Activated T-helper 17 cell treated with anti-CD3 and anti-CD28 coated beads, Interleukin-2, amount 50 U/mL, for 72 hours (primary cell): ENCODE results near the gene TRAPPC11. TPM values are rescaled to one million over a fixed set of nuclear protein-coding genes. Genes with fewer than 3 reads are reported as not detected.

Source experiments
- ATAC-seq: fragments of 150-1000 bp; cut with Tn5 transposase; replicated peaks from 2 replicates; pipeline ENCODE4 v1.10.0; 2021; ENCODE audit warnings: mild to moderate bottlenecking, moderate library complexity
- H3K27ac Mint-ChIP-seq: one replicate; pipeline ENCODE4 v1.8.0; 2022; ENCODE audit warnings: mixed read lengths
- H3K27me3 Mint-ChIP-seq: one replicate; pipeline ENCODE4 v1.8.0; 2022; ENCODE audit warnings: mixed read lengths
- H3K36me3 Mint-ChIP-seq: one replicate; pipeline ENCODE4 v1.8.0; 2022; ENCODE audit warnings: low read depth, mild to moderate bottlenecking, mixed read lengths
- H3K4me1 Mint-ChIP-seq: one replicate; pipeline ENCODE4 v1.8.0; 2022; ENCODE audit warnings: mixed read lengths
- H3K4me3 Mint-ChIP-seq: one replicate; pipeline ENCODE4 v1.8.0; 2022; ENCODE audit warnings: mild to moderate bottlenecking, mixed read lengths
- H3K9me3 Mint-ChIP-seq: one replicate; pipeline ENCODE4 v1.8.0; 2022; ENCODE audit warnings: mixed read lengths
- total RNA-seq, 2 donors: library from RNA; stranded (reverse); gene quantifications; one replicate each; pipeline ENCODE4 v1.2.3, GENCODE V29; 2022

Gene TRAPPC11
- total RNA-seq, 2 donors from 2014 or later: 22.0 to 25.6 TPM

DNA sequence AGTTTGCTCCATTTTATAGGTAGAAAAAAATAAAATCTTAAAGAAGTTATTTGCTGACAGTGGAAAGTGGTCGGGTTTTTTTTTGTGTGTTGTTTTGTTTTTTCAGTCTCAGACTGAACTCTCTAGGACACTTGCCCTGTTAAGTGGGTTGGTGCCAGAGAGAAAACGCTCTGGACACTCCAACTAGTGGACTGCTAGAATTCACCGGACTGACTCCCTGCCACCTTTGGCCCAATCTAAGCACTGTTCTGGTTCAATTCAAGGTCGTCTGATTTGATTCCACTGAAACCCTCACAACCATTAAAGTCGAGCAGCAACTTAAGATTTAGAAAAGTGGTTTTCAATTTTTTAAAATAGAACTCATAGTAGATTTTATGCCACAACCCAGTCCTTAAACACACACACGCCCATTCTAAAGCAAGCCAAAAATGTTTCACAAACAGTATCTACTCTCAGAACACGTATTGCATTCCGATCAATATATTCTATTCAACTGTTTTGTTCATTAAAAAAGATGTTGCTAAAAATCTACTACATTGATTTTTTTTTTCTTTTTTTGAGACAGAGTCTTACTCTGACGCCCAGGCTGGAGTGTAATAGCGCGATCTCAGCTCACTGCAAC is 27.4 kb upstream of the TRAPPC11 start:
- no peaks in the 10 kb centered on the region for H3K36me3 Mint-ChIP-seq
- no peaks in the 10 kb centered on the region for H3K9me3 Mint-ChIP-seq
- H3K27ac Mint-ChIP-seq: no peak overlapping the region
- ATAC-seq: no peak
- H3K4me1 Mint-ChIP-seq: no peaks in the 10 kb centered on the region
- no peak overlapping the region for H3K4me3 Mint-ChIP-seq
- no peaks in the 10 kb centered on the region for H3K27me3 Mint-ChIP-seq

DNA sequence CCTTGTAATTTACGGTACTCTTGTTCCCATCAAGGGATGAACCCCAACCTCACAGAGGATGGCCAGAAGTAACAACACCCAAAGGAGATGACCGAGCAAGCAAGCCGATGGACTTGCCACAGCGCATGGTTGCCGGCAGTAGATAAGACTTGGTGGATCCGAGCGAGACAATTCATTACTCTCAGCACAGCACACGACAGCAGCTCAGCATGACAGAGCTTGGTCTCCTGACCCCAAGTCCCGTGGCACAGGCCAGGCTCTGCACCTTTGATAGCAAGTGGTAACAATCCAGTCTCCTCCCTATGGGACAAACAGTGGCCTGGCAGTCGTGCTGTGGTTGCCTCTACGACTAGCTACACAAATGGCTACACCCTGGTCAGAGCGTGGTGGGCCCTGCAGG is 26.4 kb upstream of the TRAPPC11 start:
- H3K4me1 Mint-ChIP-seq: peaks cover 5% of the 10 kb centered on the region
- H3K27me3 Mint-ChIP-seq: no peaks in the 10 kb centered on the region
- no peak overlapping the region for H3K27ac Mint-ChIP-seq
- no peak for ATAC-seq
- H3K4me3 Mint-ChIP-seq: no peak overlapping the region
- H3K36me3 Mint-ChIP-seq: no peaks in the 10 kb centered on the region
- H3K9me3 Mint-ChIP-seq: no peaks in the 10 kb centered on the region

DNA sequence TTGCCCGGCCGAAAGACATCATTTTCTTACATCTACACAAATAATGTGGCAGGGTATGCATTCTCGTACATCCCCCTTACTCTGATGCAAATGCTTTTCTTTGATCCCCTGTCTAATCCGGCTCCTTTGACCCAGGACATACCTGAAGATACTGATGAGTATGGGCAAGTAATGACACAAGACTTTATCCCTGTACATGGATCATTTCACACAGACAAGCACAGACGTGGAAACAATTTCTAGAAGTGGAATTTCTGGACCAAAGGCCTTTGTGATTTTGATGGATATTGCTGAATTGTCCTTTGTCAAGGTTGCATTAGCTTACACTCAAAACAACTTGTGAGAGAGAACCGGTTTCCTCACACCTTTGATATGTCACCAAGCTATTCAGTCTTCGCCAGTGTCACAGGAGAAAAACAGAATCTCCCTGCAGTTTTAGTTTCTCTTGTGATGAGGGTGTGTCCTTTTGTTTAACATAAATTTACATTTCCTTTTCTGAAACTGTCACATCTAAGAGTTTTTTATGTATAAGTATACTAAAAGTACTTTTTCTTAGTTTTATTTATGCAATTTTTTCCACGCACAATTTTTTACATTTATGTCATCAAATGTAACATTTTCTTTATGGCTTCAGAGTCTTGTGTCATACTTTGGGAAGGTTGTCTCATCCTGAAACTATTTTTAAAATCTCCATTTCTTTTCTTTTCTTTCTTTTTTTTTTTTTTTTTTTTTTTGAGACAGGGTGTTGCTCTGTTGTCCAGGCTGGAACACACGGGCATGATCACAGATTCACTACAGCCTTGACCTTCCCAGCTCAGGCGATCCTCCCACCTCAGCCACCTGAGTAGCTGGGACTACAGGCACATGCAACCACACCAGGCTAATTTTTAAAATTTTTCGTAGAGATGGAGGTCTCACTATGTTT is 25.4 kb upstream of the TRAPPC11 start:
- no peaks in the 10 kb centered on the region for H3K9me3 Mint-ChIP-seq
- peaks cover 5% of the 10 kb centered on the region for H3K4me1 Mint-ChIP-seq
- H3K27ac Mint-ChIP-seq: no peak overlapping the region
- H3K27me3 Mint-ChIP-seq: no peaks in the 10 kb centered on the region
- no peaks in the 10 kb centered on the region for H3K36me3 Mint-ChIP-seq
- H3K4me3 Mint-ChIP-seq: no peak overlapping the region
- peak; percentile 61 for ATAC-seq

DNA sequence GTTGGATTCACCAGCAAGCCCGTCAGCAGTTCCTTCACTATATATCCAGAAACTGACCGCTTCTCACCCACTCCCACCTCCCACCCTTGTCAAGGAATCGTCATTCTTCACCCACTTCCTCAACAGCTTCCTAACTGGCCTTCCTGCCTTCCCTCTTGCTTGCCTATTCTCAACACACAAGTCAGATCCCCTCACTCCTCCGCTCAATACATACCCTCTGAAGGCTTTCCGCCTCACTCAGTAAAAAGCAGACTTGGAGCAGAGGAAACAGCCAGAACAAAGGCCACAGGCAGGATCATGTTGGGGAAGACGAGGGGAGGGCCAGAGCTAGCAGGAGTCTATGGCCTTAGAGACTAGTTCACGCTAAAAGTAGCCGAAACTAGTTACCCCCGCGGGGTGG is 23.8 kb upstream of the TRAPPC11 start:
- peaks cover 5% of the 10 kb centered on the region for H3K4me1 Mint-ChIP-seq
- no peaks in the 10 kb centered on the region for H3K36me3 Mint-ChIP-seq
- ATAC-seq: no peak
- no peaks in the 10 kb centered on the region for H3K27me3 Mint-ChIP-seq
- no peaks in the 10 kb centered on the region for H3K9me3 Mint-ChIP-seq
- H3K27ac Mint-ChIP-seq: no peak overlapping the region
- H3K4me3 Mint-ChIP-seq: no peak overlapping the region

DNA sequence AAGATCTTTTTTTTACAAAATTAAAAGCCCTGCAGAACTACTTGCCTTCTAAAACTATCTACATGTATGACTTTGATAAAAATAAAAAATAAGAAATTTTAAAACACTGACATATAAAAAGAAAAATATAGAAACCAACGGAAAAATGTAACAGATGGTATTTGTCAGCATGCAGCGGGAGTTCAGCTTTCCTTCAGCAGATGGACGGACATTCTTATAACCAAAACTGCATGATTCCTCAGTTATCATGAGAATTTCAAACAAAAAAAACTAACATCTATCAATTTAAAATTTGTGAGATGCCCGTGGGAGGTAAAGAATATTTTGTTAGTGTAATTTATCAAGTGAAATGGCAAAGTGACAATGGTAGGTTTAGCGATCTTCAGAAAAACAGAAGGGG is 23.4 kb upstream of the TRAPPC11 start:
- Mint-ChIP-seq H3K4me3 (no peak overlapping the region), H3K27ac (no peak overlapping the region), H3K27me3 (no peaks in the 10 kb centered on the region), H3K9me3 (no peaks in the 10 kb centered on the region), H3K4me1 (peaks cover 5% of the 10 kb centered on the region), H3K36me3 (peaks cover under 1% of the 10 kb centered on the region)
- no peak for ATAC-seq

DNA sequence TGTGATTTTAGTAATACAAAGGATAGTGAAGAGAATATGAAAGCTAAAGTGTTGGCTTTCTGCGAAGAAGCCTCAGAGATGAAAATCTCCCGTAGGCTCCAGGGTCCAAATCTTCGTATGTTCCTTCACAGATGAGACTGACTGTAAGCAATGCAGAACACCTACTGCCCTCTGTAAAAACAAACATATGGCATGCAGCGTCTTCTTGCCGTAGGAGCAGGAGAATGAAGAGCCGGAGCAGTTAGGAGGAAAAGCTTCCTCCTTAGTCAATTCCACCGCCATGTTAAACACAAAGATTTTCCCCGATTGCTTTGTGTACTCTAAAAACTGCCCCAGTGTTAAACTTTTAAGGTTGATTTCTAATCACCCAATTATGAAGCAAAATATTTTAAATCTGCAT is 22.6 kb upstream of the TRAPPC11 start:
- peaks cover 8% of the 10 kb centered on the region for H3K36me3 Mint-ChIP-seq
- no peaks in the 10 kb centered on the region for H3K9me3 Mint-ChIP-seq
- no peaks in the 10 kb centered on the region for H3K27me3 Mint-ChIP-seq
- H3K27ac Mint-ChIP-seq: no peak overlapping the region
- peaks cover 5% of the 10 kb centered on the region for H3K4me1 Mint-ChIP-seq
- H3K4me3 Mint-ChIP-seq: no peak overlapping the region
- no peak for ATAC-seq

DNA sequence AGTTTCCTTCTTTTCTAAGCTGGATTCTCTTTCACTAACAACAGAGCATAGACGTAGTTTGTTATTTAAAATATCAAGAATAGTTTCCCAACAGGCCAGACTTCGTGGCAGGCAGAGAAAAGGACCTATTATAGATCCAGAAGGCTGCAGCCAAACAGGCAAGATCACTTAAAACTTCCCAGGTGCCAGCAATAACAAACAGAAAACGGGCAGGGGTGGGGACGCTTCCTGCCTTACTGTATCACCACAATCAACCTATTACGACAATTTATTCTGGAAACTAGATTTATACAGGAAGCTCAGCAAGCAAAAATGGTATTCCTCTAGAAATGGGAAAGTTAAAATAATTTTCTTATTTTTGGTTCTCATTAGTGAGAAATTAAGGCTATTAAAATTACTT is 22.2 kb upstream of the TRAPPC11 start:
- Mint-ChIP-seq H3K27me3 (no peaks in the 10 kb centered on the region), H3K9me3 (no peaks in the 10 kb centered on the region), H3K36me3 (peaks cover 12% of the 10 kb centered on the region), H3K4me1 (peaks cover 5% of the 10 kb centered on the region), H3K4me3 (peak overlapping the region; percentile 1), H3K27ac (no peak overlapping the region)
- no peak for ATAC-seq

DNA sequence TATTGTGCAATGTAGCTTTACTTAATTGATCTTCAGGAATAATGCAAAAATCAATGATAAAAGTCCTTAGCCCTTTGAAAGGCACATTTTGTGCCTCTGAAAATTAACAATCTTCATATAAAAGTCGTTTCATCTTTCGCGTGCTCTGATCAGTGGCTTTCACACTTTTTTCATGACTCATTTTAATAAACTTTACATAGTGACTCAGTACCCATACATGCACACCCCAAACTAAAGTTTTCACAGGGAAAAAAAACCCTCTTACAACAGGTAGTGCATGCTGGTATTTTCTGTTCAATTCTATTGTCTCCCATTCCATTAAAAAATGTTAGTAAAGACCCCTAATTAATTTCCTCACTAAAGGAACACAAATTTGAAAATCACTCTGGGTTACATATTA is 21.6 kb upstream of the TRAPPC11 start:
- H3K36me3 Mint-ChIP-seq: peaks cover 17% of the 10 kb centered on the region
- peak; percentile 92 for ATAC-seq

DNA sequence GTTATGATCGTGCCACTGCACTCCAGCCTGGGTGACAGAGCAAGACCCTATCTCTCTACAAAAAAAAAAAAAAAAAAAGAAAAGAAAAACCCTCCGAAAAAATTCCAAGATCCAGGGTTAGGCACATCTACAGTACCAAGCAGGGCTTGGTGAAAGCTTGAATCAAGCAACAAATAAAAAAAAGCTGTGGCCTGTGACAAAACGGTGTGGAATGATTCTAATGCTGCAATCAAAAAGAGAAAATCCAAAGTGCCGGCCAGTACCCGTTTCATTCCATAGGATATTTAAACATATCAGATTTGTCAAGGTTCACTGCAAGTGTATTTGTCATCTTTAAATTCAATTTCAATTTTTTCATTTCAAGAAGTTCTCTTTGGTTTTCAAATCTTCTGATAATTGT is 20.7 kb upstream of the TRAPPC11 start:
- Mint-ChIP-seq H3K9me3 (no peaks in the 10 kb centered on the region), H3K4me1 (peaks cover 5% of the 10 kb centered on the region), H3K4me3 (no peak overlapping the region), H3K36me3 (peaks cover 19% of the 10 kb centered on the region), H3K27ac (no peak overlapping the region), H3K27me3 (no peaks in the 10 kb centered on the region)
- no peak for ATAC-seq

More for the DNA sequence above, 21.6 kb upstream of the TRAPPC11 start:
- H3K27ac Mint-ChIP-seq: no peak overlapping the region
- H3K4me3 Mint-ChIP-seq: peak overlapping the region; percentile 1
- H3K4me1 Mint-ChIP-seq: peaks cover 5% of the 10 kb centered on the region
- H3K9me3 Mint-ChIP-seq: no peaks in the 10 kb centered on the region
- no peaks in the 10 kb centered on the region for H3K27me3 Mint-ChIP-seq

DNA sequence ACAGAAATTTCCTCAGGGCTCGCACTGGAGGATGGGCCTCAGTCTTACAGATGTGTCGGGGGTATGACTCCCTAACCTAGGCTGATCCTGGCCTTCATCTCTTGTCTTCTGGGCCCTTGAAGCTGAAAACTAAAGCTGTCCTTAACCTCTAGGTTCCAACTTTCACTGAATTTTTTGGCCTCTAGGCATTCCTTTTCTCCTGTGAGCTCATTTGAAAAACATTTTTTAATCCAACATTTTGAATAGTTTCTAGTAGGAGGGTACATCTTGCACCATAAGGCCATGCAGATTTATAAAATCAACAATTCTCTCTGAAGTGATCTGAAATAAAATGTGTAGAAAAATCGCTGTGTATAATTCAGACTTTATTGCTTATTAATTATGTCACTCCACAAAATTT is 19.8 kb upstream of the TRAPPC11 start:
- ATAC-seq: no peak
- peaks cover 27% of the 10 kb centered on the region for H3K36me3 Mint-ChIP-seq
- H3K27ac Mint-ChIP-seq: no peak overlapping the region
- no peaks in the 10 kb centered on the region for H3K27me3 Mint-ChIP-seq
- no peak overlapping the region for H3K4me3 Mint-ChIP-seq
- no peaks in the 10 kb centered on the region for H3K9me3 Mint-ChIP-seq
- peaks cover 5% of the 10 kb centered on the region for H3K4me1 Mint-ChIP-seq

DNA sequence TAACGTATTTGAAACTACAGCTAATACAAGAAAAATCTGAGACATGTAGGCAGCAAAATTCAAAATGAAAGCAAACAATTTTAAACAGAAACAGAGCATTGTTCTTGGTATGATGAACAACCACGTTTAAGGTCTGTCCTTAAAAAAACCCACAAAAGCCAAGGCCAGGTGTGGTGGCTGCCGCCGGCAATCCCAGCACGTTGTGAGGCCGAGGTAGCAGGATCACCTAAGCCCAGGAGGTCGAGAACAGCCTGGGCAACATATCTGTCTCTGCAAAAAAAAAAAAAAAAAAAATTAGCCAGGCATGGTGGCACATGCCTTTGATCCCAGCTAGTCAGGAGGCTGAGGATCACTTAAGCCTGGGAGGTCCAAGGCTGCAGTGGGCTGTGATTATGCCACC is 13.8 kb upstream of the TRAPPC11 start:
- Mint-ChIP-seq H3K4me3 (no peak overlapping the region), H3K36me3 (peaks cover 85% of the 10 kb centered on the region), H3K27me3 (no peaks in the 10 kb centered on the region), H3K9me3 (no peaks in the 10 kb centered on the region), H3K4me1 (no peaks in the 10 kb centered on the region), H3K27ac (no peak overlapping the region)
- no peak for ATAC-seq

DNA sequence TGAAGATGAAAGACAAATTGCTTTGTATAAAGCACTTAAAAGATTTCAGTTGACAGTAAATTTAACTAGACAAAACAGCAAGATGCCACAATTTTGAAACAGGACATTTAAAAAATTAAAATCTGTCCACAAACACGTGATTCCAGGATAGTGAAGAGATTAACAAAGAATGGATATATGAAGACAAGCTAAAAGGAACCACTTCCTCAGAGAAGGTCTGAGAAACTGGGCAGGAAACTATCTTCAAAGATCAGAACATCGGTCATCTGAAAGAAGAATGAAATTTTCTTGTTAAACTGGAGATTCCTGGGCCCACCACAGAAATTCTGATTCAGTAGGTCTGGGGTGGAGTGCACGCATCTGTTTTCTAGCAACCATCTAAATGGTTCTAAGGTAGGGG is 1.5 kb upstream of the TRAPPC11 start:
- Mint-ChIP-seq H3K4me1 (peaks cover 22% of the 10 kb centered on the region), H3K27ac (peak overlapping the region; percentile 79), H3K4me3 (peak overlapping the region; percentile 84), H3K9me3 (no peaks in the 10 kb centered on the region), H3K36me3 (peaks cover 40% of the 10 kb centered on the region), H3K27me3 (no peaks in the 10 kb centered on the region)
- ATAC-seq: no peak

DNA sequence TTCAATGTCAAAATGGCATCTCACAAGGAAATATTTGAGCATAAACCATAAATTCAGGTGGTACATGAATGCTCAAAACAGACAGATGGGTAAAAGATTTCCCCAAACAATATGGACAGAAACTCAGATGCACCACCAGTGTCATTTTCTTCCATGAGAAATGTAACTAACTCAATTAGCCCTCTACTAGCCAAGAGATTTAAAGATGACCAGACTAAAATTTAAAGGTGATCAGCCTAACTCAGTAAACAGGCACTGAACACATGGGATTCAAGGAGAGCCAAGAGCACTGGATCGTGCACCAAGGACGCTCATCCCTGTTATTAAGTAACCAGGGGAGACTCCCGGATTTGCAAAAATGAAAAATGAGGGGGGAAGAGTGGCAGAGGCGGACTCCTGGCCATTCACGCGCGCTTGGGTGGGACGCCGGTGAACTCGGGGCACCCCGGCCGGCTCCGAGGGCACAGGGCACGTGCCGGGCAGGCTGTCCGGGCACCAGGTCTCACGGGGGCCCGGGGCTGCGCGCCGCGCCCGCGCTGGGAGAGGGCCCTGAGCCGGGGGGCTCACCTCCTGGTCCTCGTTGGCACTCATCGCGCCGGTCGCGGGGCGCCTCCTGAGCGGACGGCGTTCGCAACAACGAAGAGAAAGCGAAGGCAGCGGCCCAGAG is 598 bp upstream of the TRAPPC11 start:
- Mint-ChIP-seq H3K27me3 (no peaks in the 10 kb centered on the region), H3K36me3 (peaks cover 31% of the 10 kb centered on the region), H3K27ac (peak overlapping the region; percentile 79), H3K4me1 (peaks cover 22% of the 10 kb centered on the region), H3K9me3 (no peaks in the 10 kb centered on the region), H3K4me3 (peak overlapping the region; percentile 84)
- ATAC-seq: no peak

DNA sequence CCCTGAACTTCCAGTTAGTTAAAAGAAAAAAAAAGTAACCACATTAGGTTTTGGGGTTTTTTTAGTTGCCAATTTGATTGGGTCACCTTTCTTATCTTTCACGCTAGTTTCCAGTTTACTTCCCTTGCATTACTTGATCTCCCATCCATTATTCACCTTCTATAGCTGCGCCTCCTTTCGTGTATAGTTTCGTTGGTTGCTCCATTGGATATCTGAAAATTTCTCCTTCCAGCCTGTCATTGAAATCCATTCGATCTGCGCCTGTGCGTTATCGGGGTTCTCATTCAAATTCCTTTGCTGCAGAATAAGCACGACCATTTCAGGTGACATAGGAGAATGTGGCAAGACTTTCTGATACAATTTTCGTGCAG is 764 bp downstream of the TRAPPC11 start:
- Mint-ChIP-seq H3K27me3 (no peaks in the 10 kb centered on the region), H3K4me1 (peaks cover 27% of the 10 kb centered on the region), H3K4me3 (peak overlapping the region; percentile 84), H3K27ac (peak overlapping the region; percentile 79), H3K9me3 (no peaks in the 10 kb centered on the region), H3K36me3 (peaks cover 31% of the 10 kb centered on the region)
- ATAC-seq: no peak

DNA sequence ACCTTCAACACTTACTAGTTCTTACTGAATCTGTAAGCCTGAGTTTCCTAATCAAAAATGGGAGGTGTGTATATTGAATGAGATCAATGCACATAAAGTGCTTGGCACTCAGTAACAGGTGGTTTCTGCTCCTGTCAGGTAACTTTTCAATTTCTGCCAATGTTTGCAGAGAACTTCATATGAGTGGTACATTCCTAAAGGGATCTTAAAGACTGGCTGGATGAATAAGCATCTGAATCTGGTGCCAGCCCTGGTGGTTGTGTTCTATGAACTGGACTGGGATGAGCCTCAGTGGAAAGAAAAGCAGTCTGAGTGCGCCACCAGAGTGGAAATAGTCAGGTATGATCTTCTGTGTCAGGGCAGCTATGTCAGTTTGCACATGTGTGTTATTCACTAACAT is 7.0 kb downstream of the TRAPPC11 start:
- Mint-ChIP-seq H3K9me3 (no peaks in the 10 kb centered on the region), H3K27ac (no peak overlapping the region), H3K27me3 (no peaks in the 10 kb centered on the region), H3K4me1 (peaks cover 6% of the 10 kb centered on the region), H3K36me3 (peaks cover 76% of the 10 kb centered on the region), H3K4me3 (no peak overlapping the region)
- ATAC-seq: no peak
